Stomach smooth muscle (tissue), 2 donors: ENCODE results near the gene LAMB3.

Experiments used
- H3K27ac ChIP-seq: one replicate; pipeline ENCODE4 v1.7.0; 2013; ENCODE audit warnings: mild to moderate bottlenecking, low read length, inconsistent platforms
- H3K27me3 ChIP-seq, 2 donors: one replicate each; pipeline ENCODE4 v1.7.0; 2013; ENCODE audit warnings: low read length in 2 of 2; ENCODE audit not compliant: insufficient read depth in 2 of 2, control insufficient read depth in 1 of 2
- H3K36me3 ChIP-seq, 2 donors: one replicate each; pipeline ENCODE4 v1.7.0; 2013; ENCODE audit warnings: low read length in 2 of 2; ENCODE audit not compliant: control insufficient read depth in 2 of 2, insufficient read depth in 2 of 2
- H3K4me1 ChIP-seq: one replicate; pipeline ENCODE4 v1.7.0; 2013; ENCODE audit warnings: low read length; ENCODE audit not compliant: control insufficient read depth, insufficient read depth
- H3K4me3 ChIP-seq, 2 donors: one replicate each; pipeline ENCODE4 v1.7.0; 2013; ENCODE audit warnings: low read length in 2 of 2
- H3K9ac ChIP-seq, 2 donors: one replicate each; pipeline ENCODE4 v1.7.0; 2013; ENCODE audit warnings: low read length in 2 of 2, mild to moderate bottlenecking in 1 of 2
- H3K9me3 ChIP-seq, 2 donors: one replicate each; pipeline ENCODE4 v1.7.0; 2013; ENCODE audit warnings: low read length in 2 of 2; ENCODE audit not compliant: control insufficient read depth in 2 of 2
- donor health status: healthy.
- donor health status: Pancreatic carcinoma.

The LAMB3 gene

DNA sequence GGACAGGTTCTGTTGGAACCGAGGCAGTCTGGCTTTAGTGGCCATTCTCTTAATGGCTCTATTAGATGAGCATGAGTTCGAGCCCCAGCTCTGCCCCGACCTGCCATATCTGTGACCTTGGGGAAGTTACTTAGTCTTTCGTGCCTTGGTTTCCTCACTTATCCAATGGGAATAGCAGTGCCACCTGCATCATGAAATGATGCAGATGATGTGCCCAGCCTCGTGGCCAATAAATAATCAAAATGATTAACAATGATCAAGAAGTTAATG, 38.1 kb downstream of the LAMB3 start:
- no peak overlapping the region for H3K4me3 ChIP-seq
- no peaks in the 10 kb centered on the region for H3K27me3 ChIP-seq
- no peaks in the 10 kb centered on the region for H3K9me3 ChIP-seq
- H3K36me3 ChIP-seq, result no peaks in the 10 kb centered on the region
- no peak overlapping the region for H3K9ac ChIP-seq
- H3K27ac ChIP-seq, result no peak overlapping the region
- no peaks in the 10 kb centered on the region for H3K4me1 ChIP-seq

DNA sequence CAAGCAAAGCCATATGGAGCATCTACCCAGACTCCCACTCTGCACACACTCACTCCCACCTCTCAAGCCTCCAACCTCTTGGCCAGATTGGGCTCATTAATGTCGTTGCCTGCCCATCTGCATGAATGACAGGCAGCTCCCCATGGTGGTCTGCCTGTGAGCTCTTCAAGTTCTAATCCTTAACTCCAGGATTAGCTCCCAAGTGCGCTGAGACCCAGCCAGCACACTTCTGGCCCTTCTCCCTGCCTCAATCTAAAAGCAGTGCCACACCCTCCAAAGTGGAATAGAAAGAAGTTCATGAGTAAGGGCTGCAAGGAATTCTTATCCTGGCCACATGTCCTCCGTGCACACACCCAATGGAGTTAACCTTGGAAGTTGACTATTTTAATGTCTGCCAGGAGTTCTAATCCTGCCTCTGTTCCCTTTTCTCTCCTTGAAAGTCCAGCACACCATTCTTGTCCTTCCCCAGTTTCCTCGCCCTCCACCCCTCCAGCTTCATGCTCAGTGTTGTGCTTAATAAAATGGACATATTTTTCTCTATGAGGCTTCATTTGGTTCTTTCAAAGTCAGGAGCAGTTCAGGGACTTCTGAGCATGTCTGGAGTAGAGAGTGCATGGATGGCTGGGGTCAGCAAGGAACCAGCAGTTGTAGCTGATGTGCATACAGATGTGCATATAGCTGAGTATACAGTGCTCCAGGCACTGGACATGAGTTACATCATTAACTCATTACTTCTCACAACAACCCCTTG, 38.6 kb downstream of the LAMB3 start:
- Histone ChIP-seq H3K27me3 (no peaks in the 10 kb centered on the region), H3K4me3 (no peak overlapping the region), H3K9me3 (no peaks in the 10 kb centered on the region), H3K27ac (no peak overlapping the region), H3K9ac (no peak overlapping the region), H3K36me3 (no peaks in the 10 kb centered on the region), H3K4me1 (no peaks in the 10 kb centered on the region)

DNA sequence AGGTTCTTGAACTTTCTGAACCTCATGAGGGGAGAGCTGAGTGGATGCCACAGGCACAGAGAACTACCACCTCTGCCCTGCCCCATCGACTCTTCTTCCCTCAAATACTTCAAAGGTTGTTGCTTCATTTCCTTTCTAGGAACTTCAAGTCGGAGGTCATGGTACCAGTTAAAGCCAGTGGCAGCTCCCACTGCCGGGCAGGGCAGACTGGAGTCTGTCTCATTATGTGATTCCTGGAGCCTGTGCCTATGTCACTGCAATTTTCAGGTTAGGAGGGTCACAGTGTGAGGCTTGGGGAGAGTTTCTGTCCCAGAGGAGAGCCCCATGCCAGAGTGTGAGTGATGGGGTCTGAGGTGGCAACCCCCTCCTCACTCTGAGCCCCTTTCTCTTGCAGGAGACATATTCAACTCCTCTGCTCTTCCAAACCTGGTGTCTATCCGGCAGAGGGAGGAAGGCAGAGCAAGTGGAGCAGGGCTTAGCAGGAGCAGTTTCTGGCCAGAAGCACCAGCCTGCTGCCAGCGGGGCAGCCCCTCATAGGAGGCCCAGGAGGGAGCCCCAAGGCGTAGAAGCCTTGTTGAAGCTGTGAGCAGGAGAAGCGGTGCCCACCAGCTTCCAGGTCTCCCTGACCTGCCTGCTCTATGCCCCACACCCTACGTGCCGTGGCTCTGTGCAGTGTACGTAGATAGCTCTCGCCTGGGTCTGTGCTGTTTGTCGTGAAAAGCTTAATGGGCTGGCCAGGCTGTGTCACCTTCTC, 39.4 kb downstream of the LAMB3 start:
- no peaks in the 10 kb centered on the region for H3K9me3 ChIP-seq
- H3K36me3 ChIP-seq, result no peaks in the 10 kb centered on the region
- H3K4me3 ChIP-seq, result no peak overlapping the region
- H3K4me1 ChIP-seq, result no peaks in the 10 kb centered on the region
- no peaks in the 10 kb centered on the region for H3K27me3 ChIP-seq
- no peak overlapping the region for H3K27ac ChIP-seq
- no peak overlapping the region for H3K9ac ChIP-seq

DNA sequence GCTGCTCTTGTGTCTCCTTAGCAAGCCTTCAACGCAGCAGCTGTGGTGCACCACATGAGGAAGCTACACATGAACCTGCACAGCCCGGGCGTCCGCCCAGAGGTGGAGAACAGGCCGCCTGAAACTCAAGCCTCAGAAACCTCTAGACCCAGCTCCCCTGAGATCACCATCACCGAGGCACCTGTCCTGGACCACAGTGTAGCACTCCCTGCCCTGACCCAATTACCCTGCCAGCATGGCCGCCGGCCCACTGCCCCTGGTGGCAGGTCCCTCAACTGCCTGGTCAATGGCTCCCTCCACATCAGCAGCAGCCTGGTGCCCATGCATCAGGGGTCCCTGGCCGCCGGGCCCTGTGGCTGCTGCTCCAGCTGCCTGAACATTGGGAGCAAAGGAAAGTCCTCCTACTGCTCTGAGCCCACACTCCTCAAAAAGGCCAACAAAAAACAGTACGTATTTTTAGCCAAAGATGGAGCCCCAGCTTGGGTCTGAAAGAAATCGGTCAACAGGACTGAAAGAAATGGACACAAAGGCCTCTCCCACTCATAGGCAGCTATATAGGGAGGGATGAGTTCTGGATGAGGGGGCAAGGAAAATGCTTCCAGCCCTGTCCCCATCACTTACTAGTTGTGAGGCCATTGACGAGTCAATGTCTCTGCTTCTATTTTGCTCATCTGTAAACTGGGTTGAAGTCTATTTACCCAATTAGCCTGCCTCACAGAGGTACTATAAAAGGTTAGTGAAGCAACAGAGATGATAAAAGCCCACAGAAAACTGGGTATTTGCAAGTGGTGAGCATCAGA, 40.3 kb downstream of the LAMB3 start:
- Histone ChIP-seq H3K4me1 (no peaks in the 10 kb centered on the region), H3K9me3 (no peaks in the 10 kb centered on the region), H3K9ac (no peak overlapping the region), H3K4me3 (no peak overlapping the region), H3K27ac (no peak overlapping the region), H3K27me3 (no peaks in the 10 kb centered on the region), H3K36me3 (no peaks in the 10 kb centered on the region)

DNA sequence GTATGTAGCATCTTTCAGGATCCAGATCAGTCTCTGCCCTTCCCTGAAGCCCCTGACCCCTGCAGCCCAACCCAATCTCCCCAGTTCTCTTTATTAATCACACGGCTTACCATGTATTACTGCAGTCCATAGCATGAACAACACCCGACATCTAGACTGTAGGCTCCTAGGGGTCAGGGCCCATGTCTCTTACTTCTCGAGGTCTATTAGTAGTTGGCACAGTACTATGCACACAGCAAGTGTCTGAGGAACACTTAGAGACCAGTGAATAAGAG, 41.7 kb downstream of the LAMB3 start:
- H3K9me3 ChIP-seq, result no peaks in the 10 kb centered on the region
- no peaks in the 10 kb centered on the region for H3K36me3 ChIP-seq
- H3K9ac ChIP-seq, result no peak overlapping the region
- H3K4me1 ChIP-seq, result no peaks in the 10 kb centered on the region
- H3K27me3 ChIP-seq, result no peaks in the 10 kb centered on the region
- H3K27ac ChIP-seq, result no peak overlapping the region
- no peak overlapping the region for H3K4me3 ChIP-seq

DNA sequence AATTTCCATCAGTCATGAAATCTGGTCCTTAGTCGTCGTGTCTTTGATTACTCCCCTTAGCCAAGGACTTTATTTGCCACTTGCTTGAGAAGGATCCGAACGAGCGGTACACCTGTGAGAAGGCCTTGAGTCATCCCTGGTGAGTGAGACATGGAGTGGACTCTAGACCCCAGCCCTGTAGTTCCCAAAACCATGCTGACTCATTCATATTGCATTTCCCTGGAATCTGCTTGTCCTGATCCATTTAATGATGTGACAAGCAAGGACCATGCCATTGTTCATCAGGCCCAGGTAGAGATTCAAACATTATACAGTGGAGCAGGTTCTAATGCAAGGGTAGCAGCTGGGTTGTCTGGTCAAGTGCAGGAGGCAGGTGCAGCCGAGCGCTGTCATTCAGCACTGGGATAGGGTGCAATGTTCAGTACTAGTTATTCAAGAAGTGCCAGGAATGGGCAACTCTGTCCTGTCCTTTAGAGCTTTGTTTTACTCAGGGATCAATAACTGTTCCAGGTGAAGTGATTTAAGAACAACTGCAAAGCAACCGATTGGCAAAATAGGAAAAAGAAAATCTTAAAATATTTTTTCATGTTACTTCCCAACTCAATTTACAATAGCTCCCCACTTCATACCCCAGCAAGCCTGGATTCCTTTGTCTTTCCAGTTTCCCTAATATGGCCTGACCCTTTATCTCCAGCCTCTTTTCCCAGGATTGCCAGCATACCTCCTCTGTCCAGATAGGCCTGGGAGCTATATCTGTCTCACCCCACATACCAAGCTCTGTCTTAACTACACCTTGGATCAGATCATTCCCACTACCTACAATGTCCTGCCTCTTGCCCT, 42.2 kb downstream of the LAMB3 start:
- Histone ChIP-seq H3K27ac (no peak overlapping the region), H3K4me3 (no peak overlapping the region), H3K36me3 (no peaks in the 10 kb centered on the region), H3K4me1 (no peaks in the 10 kb centered on the region), H3K9ac (no peak overlapping the region), H3K27me3 (no peaks in the 10 kb centered on the region), H3K9me3 (no peaks in the 10 kb centered on the region)

DNA sequence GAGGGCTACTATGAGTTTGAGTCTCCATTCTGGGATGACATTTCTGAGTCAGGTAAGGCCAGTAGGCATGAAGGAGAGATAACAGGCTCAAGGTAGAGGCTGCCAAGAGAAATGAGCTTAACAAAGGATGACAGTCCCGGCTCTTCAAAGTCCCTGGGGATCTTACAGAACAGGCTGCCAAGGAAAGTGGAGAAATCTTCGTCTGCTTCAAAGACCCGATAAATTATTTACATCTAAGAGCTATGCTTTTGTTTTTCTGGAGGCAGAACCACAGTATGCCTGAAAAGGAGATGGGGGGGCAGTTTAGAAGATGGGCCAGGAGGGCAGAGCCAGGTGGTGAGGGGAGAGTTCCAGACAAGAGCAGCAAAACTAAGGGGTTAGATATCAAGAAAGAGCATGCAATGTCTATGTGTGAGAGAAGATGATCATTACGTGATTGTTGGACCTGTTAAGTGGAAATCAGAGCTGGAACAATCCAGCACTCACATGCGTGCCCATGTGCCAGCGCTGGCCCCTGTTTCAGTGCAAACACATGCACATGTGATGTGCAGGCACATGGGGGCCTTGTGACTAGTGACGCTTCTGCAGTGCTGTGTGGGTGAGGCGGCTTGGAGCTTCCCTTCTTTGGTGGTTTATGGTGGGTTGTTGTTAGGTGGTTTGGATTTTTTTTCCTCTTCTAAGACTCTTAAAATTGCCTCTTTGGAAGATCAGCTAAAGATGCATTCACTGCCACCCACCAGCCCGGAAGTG, 43.0 kb downstream of the LAMB3 start:
- H3K9me3 ChIP-seq, result no peaks in the 10 kb centered on the region
- H3K4me1 ChIP-seq, result no peaks in the 10 kb centered on the region
- no peaks in the 10 kb centered on the region for H3K27me3 ChIP-seq
- H3K4me3 ChIP-seq, result no peak overlapping the region
- no peaks in the 10 kb centered on the region for H3K36me3 ChIP-seq
- H3K9ac ChIP-seq, result no peak overlapping the region
- H3K27ac ChIP-seq, result no peak overlapping the region

DNA sequence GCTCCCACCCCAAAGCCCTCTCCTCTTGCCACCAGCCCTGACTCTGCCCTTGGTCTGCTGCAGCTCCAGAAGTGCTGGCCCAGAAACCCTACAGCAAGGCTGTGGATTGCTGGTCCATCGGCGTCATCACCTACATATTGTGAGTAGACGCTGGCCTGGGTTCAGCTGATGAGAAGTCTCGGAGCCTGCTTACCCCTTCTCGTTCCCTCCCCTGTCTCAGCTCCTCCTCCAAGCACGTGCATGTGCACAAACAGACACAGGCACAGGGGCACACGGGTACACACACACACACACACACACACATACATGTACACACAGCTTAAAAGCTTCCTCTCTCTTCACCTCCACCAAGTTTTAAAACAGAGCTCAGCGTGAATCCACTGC, 44.4 kb downstream of the LAMB3 start:
- Histone ChIP-seq H3K4me3 (no peak overlapping the region), H3K4me1 (no peaks in the 10 kb centered on the region), H3K9me3 (no peaks in the 10 kb centered on the region), H3K27ac (no peak overlapping the region), H3K27me3 (no peaks in the 10 kb centered on the region), H3K36me3 (no peaks in the 10 kb centered on the region), H3K9ac (no peak overlapping the region)

DNA sequence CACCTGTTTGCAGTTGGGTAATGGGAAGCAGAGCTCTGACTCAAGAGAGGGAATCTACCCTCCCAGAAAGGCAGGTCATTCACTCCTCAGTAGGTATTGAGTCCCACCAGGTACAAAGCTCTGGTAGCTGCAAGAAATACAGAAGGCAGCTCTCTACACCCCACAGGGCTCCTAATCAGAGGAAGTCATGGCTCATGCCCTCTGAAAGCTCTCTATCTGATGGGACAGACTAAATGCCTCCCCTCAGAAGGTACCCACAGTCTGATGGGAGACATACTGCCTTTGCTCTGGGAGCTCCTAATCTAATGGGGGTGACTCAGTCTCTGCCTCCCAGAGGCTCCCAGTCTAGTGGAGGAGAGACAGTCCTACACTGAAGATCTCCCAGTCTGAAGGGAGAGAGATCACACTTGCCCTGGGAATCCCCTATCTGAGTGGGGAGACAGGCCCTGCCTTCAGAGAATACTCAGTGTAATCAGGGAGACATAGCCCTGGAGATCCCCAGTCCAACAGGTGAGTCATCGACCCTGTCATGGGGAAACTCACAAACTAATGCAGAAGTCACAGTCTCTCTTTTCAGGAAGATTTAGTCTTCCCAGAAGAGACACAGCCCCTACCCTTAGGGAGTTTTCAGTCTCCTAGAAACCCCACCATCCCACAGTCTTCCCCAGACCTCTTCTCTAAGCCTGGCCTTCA, 45.0 kb downstream of the LAMB3 start:
- Histone ChIP-seq H3K27ac (no peak overlapping the region), H3K4me3 (no peak overlapping the region)

DNA sequence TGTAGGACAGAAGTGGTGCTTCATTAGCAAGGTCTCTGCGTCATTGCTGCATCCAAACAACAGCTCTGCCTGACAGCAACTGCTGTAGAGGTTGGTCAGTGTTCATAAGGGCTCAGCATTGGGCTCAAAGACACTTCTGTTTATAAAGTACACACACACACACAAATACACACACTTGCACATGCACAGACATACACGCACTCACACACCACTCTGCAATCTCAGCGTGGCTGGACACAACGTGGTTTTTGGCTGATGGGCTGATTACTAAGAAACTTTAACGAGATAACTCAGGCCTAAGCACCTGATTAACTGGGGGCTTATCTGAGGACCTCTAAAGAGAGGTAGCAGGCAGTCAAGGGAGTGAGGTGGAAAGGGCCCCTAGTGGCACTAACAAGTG, 48.3 kb downstream of the LAMB3 start:
- no peak overlapping the region for H3K9ac ChIP-seq
- no peaks in the 10 kb centered on the region for H3K9me3 ChIP-seq
- H3K36me3 ChIP-seq, result no peaks in the 10 kb centered on the region
- no peaks in the 10 kb centered on the region for H3K4me1 ChIP-seq
- no peak overlapping the region for H3K27ac ChIP-seq
- H3K27me3 ChIP-seq, result no peaks in the 10 kb centered on the region
- H3K4me3 ChIP-seq, result no peak overlapping the region

More for the DNA sequence above, 45.0 kb downstream of the LAMB3 start:
- Histone ChIP-seq H3K9ac (no peak overlapping the region), H3K4me1 (no peaks in the 10 kb centered on the region), H3K36me3 (no peaks in the 10 kb centered on the region), H3K27me3 (no peaks in the 10 kb centered on the region), H3K9me3 (no peaks in the 10 kb centered on the region)
